HG02885 (cell line): ENCODE data around the gene GADD45B.
"Not testable (repeated sequence)": the region's sequence is repeated elsewhere in the genome, so short reads cannot be mapped to it uniquely, and the experiment has no call there.

Experiments used
- ATAC-seq: cut with Tn5 transposase; IDR thresholded peaks from one replicate; pipeline ENCODE4 v1.9.1; 2021; ENCODE audit warnings: mild to moderate bottlenecking; ENCODE audit not compliant: unreplicated experiment, poor library complexity

The GADD45B gene

GRCh38 chr19:2463694-2464093, 12.2 kb upstream of the GADD45B start:
- ATAC-seq: not testable (repeated sequence)

DNA sequence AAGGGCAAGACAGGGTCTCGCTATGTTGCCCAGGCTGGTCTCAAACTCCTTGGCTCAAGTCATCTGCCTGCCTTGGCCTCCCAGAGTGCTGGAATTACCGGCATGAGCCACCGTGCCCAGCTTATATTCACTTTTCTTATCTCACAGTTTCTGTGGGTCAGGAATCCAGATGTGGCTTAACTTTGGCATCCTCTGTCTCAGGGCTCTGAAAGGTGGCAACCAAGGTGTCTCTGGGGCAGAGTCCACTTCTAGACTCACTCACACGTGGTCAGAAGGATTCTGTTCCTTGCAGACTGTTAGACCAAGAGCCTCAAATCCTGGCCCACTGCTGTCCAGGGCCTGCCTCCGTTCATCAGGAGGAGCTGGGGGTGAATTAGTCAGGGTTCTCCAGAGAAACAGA, 11.5 kb upstream of the GADD45B start:
- no peak for ATAC-seq

GRCh38 chr19:2468596-2468995, 7.3 kb upstream of the GADD45B start:
- no peak for ATAC-seq

DNA sequence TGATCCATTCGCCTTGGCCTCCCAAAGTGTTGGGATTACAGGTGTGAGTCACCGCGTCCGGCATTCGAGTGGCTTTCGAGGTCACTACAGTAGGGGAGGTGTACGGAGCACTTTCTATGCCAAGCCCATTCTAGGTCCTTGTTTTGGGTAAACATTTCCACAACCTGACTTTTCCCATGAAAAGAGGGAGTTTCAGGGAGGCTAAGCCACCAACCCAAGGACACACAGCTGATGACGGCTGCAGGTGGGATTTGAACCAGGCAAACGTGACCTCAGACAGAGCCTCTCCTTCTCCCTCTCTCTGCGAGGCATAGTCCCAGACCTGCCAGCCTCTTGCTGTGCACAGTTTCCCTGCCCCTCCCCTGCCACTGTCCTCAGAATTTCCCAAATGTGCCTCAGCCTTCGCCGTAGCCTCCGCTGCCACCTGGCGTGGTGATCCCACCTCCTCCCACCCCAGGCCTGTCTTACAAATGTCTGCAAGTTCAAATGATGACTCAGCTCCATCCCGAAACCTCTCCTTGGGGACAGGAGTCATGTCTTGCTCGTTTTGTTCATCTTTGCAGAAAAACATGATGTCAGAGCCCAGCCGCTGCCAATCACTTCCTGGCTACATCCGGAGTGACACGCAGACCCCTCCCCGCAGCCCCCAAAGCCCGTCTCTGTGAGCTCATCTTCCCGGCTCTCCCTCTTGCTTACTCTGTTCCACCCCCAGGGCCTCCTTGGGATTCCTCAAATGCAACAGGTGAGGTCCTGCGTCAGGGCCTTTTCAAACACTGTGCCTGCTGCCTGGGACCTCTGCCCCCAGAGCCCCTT, 6.6 kb upstream of the GADD45B start:
- ATAC-seq: no peak

GRCh38 chr19:2469915-2470200, 6.1 kb upstream of the GADD45B start:
- ATAC-seq: not testable (repeated sequence)

- peak; percentile 46 for ATAC-seq
These were observed 1.5 kb upstream of the GADD45B start for GRCh38 chr19:2474232-2475017.

DNA sequence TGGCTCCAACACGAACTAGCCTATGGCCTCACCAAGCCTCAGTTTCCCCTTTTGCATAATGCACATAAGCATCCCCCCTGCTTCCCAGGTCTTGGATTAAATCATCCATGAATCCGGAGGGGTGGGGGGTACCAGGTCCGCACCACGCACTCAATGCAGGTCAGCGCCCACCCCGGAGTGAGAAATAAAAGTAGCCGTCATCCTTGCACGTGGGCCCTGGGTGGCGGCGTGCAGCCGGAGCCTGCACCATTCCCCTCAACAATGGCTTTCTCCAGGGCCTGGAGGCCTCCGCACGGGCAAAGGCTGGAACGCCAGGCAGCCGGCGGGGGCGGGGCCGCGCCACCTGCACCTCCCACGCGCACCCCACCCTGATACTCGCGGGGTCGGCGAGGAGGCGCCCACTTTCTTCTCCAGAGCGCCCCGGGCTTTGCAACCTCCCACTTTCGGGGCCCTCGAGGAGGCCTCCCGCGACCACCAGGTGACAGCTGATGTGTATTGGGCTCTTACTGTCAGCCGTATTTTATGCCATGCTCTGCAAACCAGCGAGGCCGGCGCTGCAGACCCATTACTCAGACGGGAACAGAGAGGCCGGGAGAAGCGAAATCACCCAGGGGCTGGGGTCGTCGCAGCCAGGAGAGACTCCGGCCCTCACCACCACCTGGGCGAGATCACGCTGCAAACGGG, 767 bp upstream of the GADD45B start:
- peak; percentile 5 for ATAC-seq

DNA sequence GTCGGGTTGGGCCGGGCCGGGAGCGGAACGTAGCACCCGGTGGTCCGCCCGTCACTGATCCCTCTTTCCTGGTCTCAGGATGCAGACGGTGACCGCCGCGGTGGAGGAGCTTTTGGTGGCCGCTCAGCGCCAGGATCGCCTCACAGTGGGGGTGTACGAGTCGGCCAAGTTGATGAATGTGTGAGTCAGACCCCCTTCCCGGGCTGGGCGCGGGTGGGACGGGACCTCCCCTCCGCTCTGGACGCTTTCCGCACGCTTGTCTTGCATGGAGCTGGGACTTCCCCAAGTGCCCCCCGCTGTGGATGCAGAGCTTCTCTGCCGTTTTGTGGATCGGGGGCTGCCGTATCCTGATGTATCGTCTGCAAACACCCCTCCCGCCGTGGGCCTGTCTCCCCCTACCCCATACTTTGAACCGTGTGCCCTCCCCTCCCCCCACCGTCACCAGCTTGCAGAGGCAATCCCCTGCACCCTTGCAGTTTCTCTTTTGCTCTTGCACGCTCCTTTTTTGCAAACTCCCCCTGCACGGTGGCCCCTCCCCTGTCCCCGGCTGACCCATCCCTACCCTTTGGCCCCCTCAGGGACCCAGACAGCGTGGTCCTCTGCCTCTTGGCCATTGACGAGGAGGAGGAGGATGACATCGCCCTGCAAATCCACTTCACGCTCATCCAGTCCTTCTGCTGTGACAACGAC, 669 bp downstream of the GADD45B start:
- peak; percentile 2 for ATAC-seq

DNA sequence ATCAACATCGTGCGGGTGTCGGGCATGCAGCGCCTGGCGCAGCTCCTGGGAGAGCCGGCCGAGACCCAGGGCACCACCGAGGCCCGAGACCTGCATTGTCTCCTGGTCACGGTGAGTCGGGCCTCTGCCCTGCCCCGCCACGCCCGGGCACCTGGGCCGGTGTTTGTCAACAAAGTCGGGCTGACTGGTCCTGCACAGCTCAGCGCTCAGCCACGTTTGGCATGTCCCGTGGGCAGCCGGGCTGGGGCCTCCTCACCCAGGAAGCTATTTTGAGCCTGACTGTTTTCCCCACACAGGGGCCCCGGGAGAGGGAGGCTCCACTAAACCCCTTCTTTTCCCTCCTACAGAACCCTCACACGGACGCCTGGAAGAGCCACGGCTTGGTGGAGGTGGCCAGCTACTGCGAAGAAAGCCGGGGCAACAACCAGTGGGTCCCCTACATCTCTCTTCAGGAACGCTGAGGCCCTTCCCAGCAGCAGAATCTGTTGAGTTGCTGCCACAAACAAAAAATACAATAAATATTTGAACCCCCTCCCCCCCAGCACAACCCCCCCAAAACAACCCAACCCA, 1.3 kb downstream of the GADD45B start:
- no peak for ATAC-seq

- no peak for ATAC-seq
These were observed 1.8 kb downstream of the GADD45B start for GRCh38 chr19:2477732-2478191.

DNA sequence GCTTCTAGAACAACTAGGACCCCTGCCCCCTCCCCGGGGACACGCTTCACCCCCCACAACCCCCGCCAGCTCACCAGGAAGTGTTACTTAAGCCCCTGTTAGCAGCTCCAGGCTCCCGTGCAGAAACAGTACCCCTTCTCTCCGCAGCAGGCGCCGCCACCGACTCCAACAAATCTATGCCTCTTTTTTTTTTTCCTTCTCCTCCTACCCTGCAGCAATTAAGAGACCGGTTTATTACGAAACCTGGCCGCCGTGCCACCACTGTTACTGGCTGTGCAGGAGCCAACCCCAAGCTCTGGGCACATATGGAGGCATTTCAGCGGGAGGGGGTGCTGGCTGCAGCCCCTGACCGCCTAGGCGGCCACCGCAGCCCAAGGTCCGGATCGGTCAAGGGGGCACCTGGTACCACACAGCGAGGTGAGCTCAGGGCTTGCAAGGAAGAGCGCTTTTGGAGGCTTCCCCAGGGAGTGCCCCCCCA, 2.4 kb downstream of the GADD45B start:
- no peak for ATAC-seq

GRCh38 chr19:2478756-2479555, 3.0 kb downstream of the GADD45B start:
- ATAC-seq: no peak

DNA sequence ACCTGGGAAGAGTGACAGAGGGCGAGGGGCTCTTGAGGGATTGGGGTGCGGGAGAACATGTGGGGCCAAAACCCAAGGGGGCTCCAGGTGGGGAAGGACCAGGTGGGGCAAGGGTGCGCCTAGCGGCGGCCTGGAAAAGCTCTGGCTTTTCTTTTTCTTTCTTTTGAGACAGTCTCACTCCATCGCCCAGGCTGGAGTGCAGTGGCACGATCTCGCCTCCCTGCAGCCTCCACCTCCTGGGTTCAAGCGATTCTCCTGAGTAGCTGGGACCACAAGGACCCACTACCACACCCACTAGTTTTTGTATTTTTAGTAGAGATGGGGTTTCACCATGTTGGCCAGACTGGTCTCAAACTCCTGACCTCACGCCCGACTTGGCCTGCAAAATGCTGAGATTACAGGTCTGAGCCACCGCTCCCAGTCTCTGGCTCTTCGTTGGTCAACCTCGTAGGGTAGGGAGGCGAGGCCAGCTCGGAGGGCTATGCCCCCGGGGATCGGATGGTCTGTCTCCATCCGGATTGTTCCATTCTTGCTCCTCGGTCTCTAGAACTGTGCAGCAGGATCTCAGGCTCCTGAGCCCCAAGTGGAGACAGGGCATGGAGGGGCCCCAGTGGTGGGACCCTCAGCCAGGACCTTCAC, 3.7 kb downstream of the GADD45B start:
- ATAC-seq: no peak

DNA sequence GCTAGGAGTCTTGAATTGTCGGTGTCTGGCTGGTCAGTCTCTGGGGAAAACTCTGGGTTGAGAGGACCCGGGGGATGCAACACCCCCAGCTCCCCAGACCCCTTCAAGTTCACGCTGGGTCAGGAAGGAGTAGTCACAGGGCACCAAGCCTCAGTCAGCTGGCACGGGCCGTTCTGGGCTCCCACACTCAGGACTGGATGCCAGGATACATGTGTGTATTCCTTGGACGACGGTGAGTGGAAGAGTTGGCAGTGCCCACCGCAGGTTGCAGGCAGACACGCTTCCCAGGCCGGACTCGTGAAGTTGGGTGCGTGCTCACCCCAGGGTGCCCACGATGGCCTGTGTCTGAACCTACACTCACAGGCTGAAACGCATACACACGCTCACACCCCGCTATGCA, 5.5 kb downstream of the GADD45B start:
- ATAC-seq: no peak

DNA sequence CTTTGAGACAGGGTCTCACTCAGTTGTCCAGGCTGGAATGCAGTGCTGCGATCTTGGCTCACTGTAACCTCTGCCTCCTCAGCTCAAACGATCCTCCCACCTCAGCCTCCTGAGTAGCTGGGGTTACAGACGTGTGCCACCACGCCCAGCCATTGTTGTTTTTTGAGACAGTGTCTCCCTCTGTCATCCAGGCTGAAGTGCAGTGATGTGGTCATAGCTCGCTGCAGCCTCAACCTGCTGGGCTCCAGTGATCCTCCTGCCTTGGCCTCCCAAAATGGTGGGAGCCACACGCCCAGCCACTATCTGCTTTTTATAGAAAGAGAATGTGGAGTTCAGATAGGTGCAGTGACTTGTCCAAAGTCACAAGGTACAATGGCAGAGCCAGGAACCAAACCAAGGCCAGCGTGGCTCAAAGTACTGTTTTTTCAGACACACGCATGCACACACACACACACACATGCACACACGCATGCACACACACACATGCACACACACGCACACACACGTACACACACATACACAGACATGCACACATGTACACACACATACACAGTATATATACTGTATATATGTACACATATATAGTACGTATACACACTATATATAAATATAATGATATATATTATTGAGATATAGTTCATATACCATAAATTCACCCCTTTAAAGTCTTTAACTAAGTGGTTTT, 6.6 kb downstream of the GADD45B start:
- no peak for ATAC-seq

DNA sequence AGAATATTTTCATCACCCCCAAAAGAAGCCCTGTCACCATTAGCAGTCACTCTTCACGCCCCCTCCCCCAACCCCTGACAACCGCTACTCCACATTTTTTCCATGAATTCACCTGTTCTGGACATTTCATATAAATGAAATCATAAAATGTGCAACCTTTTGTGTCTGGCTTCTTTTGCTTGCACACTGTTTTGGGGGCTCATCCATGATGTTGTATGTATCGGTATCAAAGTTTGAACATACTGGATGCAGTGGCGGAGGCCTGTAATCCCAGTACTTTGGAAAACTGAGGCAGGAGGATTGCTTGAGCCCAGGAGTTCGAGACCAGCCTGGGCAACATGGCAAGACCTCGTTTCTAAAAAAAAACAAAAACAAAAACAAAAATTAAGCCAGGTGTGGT, 7.2 kb downstream of the GADD45B start:
- no peak for ATAC-seq

DNA sequence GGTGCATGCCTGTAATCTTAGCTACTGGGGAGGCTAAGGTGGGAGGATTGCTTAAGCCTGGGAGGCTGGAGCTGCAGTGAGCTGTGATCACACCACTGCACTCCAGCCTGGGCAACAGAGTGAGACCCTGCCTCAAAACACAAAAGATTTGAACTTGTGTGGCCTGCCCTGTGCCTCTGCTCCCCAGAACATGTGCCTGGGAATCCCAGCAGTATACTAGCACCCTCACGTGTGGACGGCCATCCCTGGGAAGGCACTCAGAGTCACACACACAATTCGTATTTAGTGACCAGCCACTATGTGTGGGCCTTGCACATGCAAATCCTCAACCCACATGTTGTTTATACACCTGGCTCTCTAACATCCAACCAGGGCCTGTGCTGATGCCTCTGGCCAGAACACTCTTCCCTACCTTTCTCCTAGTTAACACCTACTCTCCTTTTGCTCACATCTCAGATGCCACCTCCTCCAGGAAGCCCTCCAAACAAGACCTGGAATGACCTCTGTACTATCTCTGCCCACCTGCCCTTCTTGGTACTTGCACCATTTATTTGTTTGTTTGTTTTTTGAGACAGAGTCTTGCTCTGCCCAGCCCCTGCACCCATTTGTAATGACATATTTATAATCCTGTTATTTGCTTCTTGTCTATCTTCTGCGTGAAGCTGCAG, 7.7 kb downstream of the GADD45B start:
- ATAC-seq: no peak
